ENCODE data around the gene PGM1. TPM values are rescaled to one million over a fixed set of nuclear protein-coding genes. Genes with fewer than 3 reads are reported as not detected.

Gene PGM1
- total RNA-seq, 1 donor from 2014 or later = 152 TPM

DNA sequence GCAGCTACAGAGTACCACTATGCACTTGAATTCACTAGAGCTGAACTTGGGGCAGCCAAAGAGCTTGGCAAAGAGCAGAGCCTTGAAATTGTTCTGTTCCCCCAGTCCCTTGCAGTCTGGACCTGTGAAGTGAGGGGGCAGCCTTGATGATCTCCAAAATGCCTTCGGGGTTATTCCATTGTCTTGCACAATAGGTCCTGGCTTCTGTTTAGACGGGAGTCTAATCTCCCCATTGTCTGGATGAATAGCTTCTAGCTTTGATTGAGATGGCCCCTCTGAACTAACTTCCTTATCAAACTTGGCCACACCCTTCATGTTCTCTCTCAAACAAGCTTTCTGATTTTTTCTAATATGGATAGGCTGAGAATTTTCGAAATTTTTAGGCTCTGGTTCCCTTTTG lies 72.6 kb downstream of the PGM1 start:
- DNase-seq (ENCODE audit: low read depth) = no peak

DNA sequence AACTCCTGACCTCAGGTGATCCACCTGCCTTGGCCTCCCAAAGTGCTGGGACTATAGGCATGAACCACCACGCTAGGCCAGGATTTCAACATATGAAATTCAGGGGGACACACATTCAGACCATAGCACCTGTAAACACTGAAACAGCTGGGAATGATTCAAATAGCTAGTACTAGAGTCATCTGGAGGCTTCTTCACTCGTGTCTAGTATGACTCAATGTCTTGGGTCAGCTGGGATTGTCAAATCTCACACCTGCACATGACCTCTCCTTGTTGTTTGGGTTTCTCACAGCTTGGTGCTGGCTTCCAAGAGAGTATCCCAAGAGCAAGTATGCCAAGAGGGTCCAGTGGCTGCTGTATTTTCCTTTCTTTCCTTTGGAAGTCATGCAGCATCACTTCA lies 75.1 kb downstream of the PGM1 start:
- peak; percentile 63 for DNase-seq (ENCODE audit: low read depth)

DNA sequence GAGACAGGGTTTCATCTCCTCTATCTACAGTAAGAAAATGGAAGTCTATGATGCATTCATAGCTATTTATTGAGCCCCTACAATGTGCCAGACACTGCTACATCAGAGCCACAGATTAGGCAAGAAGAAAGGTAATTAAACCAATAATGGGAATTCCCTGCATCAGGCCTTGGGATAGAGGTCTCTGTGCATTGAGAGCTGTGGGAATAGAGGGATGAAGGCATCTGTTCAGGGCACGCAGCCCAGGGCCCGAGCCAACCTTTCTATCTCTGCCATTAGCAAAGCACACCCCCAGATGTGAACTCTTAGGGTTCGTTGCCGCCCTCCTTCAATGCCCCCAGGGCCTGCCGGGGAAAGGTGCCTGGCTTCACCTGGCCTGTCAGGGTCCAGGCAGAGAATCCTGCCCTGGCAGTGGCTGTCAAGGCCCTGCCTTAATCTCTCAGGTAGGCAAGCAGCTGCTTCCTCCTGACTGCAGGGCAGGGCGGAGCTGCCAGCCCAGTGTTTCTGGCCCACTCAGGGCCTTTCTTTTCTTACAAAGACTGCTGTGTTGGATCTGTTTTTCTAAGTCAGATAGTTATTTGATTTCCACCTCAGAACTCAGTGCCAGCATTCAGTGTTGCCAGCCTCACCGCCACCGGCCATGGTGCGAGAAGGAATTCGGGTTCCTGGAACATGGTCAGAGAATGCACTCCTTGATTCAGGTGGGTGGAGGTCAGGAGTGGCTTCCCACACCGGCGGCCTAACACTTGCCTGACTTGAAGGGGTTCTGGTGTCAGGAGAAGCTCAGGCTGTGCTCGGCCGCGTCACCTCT lies 76.1 kb downstream of the PGM1 start:
- no peak for DNase-seq (ENCODE audit: low read depth)

DNA sequence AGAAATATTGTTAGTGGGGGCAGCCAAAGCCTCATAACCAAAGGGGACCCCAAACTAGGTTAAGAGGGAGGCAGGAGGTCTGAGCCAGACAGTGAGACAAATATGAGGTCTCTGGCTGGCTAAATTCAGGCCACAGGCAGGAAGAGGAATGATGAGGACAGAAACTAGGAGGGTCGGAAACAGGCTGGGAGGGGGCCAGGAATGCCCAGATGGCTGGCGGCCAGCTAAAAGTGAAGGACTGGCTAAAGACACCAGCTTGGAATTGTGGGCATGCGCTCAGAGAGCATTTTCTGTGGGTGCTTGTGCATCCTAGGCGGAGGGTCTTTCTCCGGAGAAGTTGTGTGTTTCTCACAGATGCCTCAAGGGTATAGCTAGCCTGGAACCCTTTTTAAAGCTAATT lies 77.0 kb downstream of the PGM1 start:
- no peak for DNase-seq (ENCODE audit: low read depth)

GRCh38 chr1:63671514-63671913 lies 78.3 kb downstream of the PGM1 start:
- no peak for DNase-seq (ENCODE audit: low read depth)

DNA sequence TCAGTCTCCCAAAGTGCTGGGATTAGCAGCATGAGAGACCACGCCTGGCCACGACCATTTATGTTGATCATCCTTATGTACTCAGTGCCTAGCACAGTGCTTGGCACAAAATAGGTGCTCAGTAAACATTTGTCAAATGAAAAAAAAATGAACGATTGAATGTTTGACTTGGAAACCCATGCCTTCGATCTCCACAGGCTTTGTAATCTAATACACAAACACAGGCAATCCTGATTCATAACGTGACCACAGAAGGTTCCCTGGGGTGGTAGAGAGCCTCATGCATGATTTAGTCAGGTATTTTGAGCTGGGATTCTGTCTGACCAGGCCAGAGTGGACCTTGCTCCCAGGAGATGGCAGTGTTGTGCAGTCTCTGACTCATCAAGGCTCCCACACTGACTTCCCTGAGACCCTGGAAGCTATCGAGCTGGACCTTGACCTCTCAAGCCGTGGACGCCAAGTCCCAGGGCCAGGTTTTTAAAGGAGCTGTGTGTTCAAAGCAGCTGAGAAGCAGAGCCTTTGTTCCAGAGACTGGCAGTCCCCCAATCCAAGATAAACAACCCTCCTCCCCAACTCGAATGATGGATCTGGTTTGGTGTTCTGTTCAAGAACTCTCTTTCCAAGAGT lies 81.1 kb downstream of the PGM1 start:
- DNase-seq (ENCODE audit: low read depth) = peak; percentile 97

GRCh38 chr1:63674865-63675419 lies 81.7 kb downstream of the PGM1 start:
- DNase-seq (ENCODE audit: low read depth) = peak; percentile 16

- DNase-seq (ENCODE audit: low read depth) = no peak
These were observed 82.3 kb downstream of the PGM1 start for GRCh38 chr1:63675420-63675931.

GRCh38 chr1:63677497-63677896 lies 84.3 kb downstream of the PGM1 start:
- DNase-seq (ENCODE audit: low read depth) = no peak

DNA sequence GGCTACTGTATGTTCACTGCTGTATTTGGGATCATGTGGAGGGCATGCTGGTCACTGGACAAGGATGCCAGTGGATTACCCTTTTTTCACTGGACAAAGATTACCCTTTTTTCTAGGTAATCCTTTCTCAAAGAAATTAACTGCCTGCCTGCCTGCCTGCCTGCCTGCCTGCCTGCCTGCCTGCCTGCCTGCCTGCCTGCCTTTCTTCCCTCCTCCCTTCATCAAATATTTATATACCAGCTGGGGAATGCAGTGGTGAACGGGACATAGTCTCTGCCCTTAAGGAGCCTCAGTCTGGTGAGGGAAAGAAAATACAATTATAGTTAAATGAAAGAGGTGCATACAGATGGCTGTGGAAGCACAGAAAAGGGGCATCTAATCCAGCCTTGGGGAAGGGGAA lies 85.0 kb downstream of the PGM1 start:
- DNase-seq (ENCODE audit: low read depth) = no peak

DNA sequence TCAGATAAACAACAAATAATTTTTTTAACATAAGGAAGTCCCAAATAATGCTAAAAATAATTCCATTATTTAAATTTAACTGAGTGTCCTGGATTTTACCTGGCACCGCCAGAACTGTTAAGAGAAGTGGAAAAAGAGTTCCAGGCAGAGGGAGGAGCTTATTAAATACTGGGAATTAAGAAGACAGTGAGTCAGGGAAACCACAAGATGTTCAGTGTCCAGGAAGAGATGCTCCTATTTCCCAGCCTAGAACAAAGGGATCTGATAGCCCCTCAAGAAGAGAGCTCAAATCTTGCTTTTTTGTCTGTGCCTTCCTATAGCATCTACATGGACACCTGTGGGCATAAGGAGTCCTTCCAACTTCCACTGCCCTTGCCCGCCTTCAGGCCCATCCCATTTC lies 85.9 kb downstream of the PGM1 start:
- peak; percentile 71 for DNase-seq (ENCODE audit: low read depth)

- no peak for DNase-seq (ENCODE audit: low read depth)
These were observed 86.4 kb downstream of the PGM1 start for GRCh38 chr1:63679589-63679988.

- DNase-seq (ENCODE audit: low read depth) = no peak
These were observed 89.7 kb downstream of the PGM1 start for GRCh38 chr1:63682936-63683335.

GRCh38 chr1:63683759-63684158 lies 90.5 kb downstream of the PGM1 start:
- DNase-seq (ENCODE audit: low read depth) = no peak

- DNase-seq (ENCODE audit: low read depth) = no peak
These were observed 93.5 kb downstream of the PGM1 start for GRCh38 chr1:63686696-63687095.

DNA sequence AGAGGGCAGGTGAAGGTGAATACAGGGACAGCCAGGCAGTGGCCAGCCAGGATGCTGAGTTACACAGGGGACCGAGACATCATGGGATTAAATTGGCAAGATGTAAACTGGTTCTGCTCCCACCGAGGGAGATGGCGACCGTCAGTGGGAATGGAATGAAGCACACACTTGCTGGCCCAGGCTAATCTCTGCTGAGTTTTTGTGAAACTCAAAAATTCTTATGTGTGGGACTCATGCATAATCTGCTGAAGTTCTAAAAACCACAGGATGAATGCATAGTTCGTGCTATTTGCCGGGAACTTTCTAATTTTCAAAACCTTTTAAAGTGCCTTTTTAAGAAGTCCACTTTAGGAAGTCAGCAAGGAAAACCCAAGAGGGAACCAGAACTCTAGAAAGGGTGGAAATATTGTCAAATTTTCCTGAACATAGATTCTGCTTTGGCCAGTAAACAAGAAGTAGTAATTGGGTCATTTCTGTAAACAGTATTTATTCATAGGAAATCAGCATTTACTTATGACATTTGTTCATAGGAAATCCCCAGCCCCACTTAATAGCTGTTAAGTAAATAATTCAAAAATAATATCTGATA lies 95.2 kb downstream of the PGM1 start:
- DNase-seq (ENCODE audit: low read depth) = no peak

DNA sequence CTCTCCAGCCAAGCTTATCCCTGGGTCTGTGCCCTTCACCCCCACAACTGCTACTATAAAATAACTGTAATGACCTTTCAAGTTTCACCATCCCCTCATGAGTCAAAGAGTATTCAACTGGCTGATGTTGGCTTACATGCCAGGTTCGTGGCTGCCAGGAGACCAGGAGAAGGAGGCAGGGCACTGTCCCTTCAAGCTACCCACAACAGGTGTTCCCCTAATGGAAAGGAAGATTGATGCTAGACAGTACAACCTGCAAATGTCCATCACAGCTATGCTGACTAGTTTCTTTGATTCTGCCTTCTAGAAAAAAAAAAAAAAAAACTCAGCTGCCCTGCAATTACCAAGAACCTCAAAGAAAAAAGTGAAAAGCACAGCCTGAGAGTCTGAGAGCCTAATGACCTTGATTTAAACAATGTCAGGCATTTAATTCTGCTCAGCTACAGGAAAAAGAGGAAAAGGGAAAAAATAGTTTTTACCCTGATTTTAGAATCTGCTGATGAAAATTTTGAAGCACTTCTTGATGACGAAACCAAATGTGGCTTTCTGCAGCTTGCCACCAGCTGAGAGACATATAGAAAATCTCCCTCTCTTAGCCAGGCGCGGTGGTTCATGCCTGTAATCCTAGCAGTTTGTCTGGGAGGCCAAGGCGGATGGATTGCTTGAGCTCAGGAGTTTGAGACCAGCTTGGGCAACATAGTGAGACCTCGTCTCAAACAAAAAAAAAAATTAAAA lies 97.9 kb downstream of the PGM1 start:
- DNase-seq (ENCODE audit: low read depth) = no peak

GRCh38 chr1:63691701-63692425 lies 98.7 kb downstream of the PGM1 start:
- peak; percentile 94 for DNase-seq (ENCODE audit: low read depth)

DNA sequence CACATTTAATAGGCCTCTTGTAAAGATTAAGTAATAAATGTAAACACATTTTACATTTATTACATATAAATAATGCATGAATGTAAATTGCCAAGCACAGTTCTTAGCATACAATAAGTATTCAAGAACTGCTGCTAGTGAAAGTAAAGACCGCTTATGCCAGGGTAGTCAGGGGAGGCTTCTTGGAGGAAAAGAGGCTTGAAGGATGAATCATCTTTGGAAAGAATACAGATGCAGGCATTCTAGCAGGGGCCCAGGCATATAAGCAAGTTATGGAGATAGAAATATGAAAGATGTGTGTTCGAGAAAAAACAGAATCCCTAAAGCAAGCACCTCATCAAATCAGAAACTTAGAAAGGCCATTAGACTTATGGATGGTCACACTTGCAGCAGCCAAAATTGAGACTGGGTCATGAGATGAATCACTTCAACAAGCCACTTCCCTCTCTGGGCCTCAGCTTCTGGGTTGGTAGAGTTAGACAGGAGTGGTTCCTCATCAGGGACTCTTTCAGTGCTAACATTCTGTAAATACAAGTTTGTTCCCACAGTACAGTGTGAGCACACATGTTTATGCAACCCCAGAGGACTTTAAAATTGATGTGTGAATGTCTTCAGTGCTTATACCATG lies 100.8 kb downstream of the PGM1 start:
- DNase-seq (ENCODE audit: low read depth) = peak; percentile 57

DNA sequence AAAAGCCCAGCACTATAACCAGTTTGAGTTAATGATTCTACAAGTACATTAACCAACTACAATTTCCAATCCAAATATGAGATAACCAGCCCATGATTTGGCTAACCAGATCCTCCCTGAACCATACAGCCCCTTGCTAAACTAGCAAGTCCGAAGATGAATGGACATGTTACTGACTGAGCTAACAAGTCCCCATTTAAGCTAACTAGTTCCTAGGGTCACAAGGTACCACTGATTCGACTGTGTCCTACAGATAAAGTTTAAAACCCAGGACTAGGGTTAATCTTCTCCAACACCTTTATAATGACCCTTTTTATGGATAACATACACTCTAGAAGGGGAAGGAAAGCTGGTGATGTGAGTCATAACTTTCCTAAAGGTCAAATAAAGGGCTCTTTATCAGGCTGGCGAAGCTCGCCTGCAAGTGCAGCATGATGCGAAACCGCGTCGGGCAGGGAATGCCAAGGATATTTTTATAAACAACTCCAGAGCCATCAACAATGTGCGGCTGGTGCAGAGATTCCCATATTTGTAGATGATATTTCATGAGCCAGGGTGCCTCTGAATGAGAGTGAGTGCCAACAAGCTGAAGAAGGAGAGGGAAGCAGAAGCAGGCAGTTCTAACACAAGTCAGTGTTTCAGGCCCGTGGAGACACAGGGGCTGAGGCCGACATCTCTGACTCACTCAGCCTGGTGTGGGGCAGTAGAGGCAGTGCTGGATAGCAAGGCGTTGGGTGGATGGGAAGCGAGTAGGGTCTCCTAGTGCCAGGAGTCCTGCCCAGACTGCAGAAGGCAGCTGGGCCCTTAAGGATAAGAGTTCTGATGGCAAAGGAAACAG lies 105.0 kb downstream of the PGM1 start:
- peak; percentile 45 for DNase-seq (ENCODE audit: low read depth)
